Measurements from ENCODE around the gene VAV2. TPM values are rescaled to one million over a fixed set of nuclear protein-coding genes. Genes with fewer than 3 reads are reported as not detected.

The VAV2 gene, protein sequence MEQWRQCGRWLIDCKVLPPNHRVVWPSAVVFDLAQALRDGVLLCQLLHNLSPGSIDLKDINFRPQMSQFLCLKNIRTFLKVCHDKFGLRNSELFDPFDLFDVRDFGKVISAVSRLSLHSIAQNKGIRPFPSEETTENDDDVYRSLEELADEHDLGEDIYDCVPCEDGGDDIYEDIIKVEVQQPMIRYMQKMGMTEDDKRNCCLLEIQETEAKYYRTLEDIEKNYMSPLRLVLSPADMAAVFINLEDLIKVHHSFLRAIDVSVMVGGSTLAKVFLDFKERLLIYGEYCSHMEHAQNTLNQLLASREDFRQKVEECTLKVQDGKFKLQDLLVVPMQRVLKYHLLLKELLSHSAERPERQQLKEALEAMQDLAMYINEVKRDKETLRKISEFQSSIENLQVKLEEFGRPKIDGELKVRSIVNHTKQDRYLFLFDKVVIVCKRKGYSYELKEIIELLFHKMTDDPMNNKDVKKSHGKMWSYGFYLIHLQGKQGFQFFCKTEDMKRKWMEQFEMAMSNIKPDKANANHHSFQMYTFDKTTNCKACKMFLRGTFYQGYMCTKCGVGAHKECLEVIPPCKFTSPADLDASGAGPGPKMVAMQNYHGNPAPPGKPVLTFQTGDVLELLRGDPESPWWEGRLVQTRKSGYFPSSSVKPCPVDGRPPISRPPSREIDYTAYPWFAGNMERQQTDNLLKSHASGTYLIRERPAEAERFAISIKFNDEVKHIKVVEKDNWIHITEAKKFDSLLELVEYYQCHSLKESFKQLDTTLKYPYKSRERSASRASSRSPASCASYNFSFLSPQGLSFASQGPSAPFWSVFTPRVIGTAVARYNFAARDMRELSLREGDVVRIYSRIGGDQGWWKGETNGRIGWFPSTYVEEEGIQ
- total RNA-seq = 9.1 TPM

DNA sequence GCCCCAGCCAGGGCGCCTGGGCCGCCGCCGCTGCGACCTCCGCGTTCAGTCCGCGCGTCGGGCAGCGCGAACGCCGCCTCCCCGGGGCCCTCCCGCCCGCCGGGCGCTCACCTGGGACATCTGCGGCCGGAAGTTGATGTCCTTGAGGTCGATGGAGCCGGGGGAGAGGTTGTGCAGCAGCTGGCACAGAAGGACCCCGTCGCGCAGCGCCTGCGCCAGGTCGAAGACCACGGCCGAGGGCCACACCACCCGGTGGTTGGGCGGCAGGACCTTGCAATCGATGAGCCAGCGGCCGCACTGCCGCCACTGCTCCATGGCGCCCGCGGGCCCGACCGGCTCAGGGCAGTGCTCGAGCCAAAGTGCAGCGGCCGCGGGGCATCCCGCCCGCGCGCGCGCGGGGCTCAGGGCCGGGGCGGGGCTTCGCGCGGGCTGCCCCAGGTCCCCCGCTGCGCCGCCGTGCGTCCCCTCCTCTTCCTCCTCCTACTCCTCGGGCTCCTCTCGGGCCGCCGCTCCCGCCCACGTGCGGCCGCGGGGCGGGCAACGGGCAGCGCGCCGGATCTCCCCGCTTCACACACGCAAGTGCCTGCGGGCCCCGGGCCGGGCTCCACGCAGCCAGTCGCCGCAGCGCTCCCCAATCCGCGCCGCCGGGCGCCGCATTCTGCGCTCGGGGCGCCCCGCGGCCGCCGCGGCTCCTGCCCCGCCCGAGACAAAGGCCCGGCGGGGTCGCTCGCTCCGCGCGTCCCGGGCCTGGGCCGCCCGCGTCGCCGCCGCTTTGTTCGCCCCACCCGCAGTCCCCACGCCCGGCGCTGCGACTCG, at the start of gene VAV2:
TSS of gene VAV2 (minus strand) at position 361 of the 816 bp plus-strand sequence. CDS start at position 315, 46 bp downstream.
- ATAC-seq = peak; percentile 40

DNA sequence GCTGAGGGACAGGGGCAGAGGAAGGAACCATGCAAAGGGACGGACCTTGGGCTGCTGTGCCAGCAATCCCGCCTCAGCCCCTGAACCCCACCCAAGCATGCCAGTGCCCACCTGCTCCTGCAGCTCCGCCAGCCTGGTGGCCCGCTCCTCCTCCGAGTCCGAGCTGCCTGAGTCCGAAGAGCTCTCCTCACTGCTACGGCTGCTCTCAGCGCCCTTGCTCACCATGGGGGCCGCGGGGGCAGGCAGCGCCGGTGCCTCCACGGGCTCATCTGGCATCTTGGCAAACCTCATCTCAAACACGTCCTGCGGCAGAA, 49.5 kb upstream of the VAV2 start:
- no peak for ATAC-seq

DNA sequence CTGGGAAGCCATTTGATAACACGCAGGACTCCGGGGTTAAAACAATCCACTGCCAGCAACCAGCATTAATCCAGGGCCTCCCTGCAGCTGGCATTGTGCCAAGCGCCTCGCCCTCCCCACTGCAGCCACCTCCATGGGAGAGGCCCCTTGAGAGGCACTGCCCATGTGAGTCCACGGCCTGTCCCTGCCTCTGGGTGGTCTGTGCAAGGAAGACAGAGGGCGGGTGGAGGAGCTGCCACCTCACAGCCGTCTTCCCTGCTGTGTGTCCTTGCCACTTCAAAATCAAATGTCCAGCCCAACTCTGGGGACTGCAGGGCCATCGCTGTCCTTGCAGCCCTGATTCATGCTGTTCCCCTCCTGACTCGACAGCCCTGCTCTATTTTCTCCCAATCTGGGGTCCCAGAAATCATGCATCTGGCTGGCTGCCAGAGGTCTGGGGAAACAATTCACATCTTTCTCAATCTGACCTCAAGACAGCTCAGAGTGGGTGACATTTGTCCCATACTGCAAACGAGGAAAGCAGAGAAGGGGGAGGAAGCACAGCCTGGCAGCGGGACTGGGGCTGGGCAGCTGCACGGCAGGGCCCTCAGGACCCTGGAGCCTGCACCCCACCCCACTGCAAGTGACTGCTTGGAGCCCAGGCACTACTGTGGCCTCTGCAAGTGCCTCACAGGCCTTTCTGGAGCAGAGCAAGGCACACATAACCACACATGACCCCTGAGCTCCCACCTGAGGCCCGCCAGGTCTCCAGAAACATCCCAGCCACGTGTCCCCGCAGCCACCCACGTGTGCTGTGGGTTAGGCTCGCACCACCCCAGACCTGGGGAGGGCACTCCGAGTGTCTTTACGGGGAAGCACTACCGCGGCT, 48.9 kb upstream of the VAV2 start:
- peak; percentile 35 for ATAC-seq

DNA sequence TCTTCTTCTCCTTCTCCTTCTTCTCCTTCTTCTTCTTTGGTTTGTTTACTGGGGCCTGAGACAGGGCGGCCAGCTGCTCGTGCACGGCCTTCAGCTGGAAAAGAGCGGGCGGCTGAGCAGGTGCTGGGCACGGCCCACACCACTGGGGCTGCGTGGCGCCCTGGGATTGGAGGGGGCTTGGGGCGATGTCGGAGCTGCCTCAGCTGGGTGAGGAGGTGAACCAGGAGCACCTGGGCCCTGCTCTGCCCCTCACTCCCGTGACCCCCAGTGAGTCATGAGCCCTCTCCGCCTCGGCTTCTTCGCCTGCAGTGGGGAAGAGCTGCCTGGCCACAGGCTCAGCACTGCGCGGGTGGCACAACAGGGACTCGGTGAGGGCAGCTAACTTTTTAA, 48.0 kb upstream of the VAV2 start:
- no peak for ATAC-seq

DNA sequence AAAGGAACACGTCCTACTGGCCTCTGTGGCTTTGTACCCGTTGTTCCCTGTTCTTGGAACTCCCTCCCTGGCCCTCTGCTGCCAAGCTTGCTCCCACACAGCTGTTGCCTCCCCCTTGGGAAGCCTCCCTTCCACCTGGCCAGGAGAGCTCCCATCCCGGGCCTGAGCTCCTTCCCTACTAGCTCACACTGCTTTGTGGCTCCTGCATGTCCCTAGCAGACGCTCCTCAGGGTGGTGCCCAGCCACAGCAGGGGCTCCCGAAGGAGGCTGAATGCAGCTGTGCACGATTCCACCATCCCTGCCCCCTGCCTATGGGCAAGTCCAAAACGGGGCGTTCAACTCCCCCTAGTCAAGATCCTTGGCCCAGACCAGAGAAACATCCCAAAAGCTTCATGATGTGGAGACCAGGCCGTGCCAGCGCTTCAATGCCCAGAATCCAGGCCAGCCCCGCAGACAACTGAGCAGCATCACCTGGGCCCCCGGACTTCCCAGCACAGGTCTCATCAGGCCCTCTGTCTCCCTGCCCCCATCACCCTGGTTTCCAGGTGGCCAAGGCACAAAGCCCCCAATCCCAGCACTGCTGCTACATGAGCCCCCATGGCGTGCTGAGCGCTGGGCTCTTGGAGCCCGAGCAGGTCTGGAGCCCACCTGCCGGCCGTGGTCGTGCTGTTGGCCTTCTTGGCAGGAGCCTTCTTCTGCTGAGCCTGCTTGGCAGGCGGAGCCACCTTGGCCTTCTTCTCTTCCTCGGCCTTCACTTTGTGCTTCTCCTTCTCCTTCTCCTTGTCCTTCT, 47.5 kb upstream of the VAV2 start:
- ATAC-seq = no peak

DNA sequence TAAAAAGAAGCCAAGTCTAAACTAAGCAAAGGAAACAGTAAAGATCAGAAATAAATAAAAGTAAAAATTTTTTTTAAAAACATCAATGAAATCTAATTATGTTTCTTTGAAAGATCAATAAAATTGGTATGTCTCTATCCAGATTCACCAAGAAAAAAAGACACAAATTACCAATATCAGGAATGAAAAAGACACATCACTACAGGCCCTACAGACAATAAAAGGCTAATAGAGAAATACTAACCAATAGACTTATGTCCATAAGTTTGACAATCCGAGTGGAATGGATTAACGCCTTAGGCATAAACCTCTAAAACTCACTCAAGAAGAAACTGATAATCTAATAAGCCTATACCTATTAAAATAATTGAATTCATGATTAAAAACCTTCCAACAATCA, 45.5 kb upstream of the VAV2 start:
- ATAC-seq = no peak

DNA sequence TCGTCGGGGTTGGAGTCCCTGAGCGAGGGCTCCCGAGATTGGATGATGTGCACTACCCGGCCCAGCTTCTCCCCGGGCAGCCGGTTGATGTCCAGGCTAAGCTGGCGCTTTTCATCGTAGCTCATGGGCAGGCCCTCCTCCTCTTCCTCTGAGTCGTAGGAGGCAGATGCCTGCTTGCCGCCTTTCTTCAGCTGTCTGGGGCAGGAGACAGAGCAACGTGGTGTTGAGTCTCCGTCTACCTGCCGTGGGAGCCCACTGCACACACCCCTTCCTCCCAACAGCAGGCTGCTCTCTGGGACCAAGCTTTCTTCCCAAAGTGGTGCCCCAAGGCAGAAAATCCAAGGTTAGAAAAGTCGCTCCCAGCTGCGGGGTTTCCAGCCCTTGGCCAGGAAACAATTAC, 44.0 kb upstream of the VAV2 start:
- no peak for ATAC-seq

DNA sequence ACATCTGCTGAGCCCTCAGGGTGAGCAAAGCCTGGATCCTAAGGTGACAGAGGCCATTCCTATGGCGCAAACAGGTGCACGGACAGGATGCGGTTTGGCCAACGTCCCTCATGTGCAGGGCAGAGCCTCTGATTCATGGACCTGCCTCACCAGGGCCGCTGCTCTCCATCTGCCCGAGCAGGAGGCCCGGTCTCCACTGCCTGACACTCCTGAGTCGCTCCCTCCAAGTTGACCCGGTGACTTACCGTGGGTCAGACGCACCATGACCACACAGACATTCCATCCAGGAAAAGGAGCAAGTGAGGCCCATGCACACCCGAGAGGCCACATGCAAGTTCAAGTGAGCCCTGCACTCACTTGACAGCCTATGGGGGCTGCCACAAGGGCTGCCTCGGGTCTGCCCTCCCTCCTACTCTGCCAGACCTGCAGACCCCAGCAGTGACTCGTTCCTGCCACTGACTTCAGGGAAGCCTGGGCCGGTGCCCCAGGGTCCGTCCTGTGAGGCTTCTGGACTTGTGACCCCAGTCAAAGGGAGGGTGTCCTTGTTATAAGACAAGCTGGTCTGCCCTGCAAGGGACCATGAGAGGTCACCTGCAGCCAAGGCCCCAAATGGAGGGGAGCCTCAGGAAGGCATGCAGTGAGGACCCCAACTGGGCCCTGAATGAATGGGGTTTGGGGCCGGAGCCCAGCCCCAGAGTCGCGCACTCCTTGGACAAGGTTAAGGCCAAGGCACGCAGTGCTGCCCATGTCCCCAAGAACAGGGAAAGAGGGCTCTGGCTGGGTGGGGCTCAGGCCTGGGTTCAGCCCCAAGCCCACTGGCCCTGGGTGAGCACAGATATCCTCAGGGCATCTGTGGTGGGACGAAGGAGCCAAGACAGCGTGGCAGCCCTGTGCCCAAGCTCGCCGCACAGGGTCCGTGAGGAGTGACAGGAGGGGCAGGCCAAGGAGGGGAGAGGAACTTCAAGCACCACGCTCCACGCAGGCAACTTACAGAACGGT, 43.2 kb upstream of the VAV2 start:
- ATAC-seq = peak; percentile 6

DNA sequence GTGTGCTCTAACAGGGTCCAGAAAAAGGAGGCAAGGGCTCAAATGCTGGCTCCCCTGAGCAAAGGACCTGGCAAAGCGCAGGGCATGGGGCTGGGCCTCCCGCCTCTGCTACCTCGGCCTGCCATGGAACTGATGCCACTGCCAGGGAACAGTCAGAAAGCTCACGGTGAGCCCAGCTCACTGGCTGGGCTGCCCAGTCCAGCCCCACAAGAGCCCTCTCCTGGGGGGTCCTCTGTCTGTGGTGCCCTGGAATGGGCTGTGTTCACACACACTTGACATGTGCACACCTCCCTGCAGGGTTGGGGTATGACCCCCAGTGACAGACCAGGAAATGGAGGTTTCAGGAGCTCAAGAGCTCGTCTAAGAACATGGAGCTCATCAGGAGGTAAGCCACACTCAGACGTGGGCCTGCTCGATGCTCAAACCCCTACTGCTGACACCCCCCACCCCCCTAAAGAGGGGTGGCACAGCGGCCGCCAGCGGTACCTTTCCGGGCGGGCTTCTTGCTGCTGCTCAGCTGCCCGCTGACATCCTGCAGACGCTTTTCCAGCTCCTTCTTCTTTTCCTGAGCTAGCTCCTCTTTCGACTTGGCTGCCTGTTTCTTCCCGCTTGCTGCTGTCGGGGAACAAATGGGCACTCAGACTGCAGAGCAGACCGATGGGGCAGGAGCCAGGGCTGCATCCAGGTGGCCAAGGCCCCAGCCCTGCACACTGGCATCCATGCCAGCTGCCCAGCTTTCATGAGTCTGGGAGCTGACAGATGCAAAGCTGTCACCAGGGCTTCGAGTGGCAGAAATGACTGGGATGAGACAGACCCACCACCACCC, 42.3 kb upstream of the VAV2 start:
- ATAC-seq = no peak

DNA sequence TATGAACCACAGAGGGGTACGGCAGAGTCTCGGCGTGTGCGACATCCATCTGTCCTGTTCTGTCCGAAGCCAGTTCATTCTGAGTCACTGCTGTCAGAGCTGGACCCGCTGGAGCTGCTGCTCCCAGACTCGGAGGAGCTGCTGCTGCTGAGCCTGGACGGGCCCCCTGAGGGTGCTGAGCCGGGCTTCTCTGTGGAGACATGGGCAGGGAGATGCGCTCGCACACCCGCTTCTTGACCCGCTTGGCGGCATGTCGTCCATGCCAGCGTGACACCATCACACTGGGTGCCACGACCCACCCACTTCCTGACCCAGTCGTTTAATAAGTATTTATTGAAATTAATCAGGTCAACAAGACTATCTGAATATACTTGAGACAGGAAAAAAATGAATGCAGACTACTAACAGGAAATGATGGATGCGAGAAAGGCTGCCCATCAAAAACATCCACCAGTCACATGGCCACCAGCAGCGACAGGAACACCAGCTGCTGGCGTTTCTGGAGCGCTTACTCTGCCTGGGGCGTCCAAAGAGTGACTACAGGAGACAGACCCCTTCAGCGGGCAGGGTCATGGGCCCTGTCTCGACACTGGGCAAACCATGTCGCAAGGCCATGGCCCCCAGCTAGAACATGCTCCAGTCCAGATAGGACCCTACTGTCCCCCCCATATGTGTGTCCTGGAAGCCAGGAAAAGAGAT, 41.5 kb upstream of the VAV2 start:
- no peak for ATAC-seq

DNA sequence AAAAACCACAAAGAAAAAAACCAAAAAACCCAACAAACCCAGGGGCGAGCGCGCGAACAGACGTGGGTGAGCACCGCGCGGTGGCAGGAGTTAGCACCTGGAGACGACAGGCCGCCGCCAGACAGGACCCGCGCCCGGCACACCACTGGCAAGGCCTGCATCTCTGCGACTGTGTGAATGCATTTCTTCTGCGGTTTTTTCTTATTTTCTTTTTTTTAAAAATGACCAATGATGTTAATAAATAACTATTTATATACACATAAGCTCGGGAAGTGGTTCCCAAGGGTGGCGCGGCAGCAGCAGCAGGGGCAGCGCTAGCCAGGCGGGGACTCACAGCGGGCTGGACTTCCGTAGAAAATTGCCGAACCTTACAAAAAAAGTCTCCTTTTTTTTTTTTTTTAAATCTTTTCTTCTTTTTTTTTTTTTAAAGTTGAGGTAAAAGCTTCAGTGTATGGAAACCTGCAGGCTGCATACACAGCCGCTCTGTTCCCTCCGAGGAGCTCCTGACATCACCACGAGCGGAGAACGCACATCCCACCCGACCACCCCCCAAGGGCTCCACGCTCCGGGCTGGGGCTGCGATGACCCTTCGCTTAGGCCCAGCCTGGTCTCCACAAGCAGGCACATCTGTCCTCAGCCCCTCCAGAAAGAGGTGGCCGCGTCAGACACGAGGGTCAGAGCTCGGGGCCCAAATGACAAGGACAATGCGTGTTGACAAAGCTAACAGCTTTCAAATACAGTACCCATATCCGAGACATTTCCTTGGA, 40.5 kb upstream of the VAV2 start:
- ATAC-seq = no peak

DNA sequence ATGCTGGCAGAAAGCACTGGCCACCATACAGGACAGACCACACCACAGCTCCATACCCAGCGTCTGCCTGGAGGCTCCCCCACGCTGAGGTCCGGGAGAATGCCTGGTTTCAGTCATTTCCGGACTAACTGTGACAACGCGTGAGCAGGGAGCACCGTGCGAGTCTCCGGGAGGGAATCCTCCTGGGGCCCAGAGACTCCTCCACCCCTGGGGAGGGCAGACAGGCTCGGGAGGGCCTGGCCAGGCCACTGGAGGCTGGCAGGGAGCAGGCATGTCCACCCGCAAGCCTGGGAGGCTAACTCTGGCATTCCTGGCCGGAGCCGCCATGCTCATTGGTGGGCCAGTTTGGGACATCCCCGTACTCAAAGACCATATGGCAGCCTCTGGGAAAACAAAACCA, 39.7 kb upstream of the VAV2 start:
- no peak for ATAC-seq

DNA sequence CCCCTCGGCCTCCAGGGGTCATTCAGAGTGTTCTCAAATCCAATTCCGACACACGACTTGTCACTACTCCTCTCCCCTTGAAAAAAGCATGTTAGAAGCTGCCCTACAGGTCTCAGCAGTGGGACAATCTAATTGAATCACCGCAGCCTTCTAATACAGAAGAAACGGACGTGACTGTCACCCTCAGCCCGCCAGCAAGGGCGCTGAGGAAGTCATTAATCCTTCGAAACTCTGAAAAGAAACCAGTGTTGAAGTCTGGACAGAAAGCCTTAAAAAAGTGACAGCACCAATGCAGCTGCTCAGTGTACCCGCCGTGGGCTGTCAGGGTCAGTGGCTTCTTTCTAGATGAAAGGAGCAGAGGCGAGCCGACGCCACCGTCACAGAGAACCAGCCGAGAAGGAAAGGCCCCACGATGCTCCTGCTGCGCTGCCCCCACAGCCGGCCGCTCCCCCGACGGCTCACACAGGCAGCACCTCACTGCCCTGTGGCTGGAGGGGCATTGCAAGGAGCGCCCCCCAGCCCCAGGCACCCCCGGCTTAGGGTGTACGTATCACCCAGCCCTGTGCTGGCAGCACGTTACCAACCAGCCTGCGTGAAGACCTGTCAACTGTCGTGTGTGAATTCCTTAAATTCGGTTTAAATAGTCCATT, 38.8 kb upstream of the VAV2 start:
- no peak for ATAC-seq

DNA sequence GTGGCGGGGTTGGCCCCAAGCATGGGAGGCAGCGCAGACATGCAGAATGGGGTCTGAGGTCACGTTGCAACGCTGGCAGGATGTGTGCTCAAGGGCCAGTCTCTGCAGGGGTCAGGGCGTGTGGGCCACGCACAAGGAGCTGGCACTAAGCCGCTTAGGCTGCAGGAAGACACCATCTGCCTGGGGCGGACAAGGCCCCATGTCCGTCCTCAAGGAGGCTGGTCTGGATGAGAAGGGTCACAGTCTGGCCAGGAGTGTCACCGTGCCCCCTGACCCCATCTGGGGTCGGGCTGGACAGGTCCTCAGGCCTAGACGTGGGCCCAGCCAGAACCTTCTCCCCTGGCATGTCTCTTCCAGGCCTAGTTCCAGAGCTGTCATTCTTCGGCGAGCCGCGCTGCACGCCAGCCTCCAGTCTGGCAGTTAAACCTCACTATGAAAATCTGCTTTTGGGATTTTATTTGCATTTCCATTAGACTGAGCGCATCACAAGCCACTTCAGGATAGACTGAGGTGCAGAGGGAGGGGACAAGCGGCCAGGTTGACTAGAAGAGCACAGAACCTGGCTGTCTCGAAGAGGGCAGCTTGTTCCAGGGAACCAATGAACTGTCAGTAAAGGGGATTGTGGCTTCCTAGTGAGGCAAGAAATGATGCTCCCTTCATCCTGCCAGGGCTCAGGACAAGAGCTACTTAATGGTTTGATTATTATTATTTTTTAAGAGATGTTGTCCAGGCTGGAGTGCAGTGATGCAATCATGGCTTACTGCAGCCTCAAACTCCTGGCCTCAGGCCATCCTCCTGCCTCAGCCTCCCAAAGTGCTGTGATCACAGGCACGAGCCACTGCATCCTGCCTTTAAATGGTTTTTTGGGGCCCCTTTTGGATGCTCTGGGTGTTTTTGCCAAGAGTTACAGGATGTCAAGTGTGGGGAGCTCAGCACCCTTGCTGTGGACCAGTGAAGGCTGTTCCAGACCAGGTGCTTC, 37.4 kb upstream of the VAV2 start:
- no peak for ATAC-seq

DNA sequence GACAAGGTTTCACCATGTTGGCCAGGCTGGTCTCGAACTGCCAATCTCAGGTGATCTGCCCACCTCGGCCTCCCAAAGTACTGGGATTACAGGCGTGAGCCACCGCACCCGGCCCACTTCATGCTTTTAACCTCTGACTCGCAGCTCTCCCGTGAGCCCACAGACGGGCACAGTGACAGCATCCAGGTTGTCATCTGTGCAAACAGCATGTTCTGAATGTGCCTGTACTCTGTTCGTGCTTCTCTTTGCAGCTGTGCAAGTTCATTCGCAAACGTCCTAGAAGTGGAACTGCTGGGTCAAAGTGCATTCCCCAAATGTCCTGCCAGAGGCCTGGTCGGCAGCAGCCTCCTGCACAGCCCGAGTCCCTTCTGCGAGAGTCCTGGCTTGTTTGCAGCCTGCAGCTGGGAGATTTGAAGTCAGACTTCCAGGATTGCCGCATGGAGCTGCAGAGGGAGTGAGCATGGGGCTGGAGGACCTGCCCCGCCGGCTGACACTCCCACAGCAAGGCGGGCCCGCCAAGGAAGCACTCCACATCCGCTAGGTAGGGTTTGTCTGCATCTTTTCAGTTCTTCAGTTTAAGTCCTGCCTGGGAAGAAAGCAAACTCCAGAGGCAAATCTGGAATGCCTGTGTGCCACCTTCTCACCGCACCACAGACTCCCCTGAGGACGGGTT, 36.6 kb upstream of the VAV2 start:
- no peak for ATAC-seq

Data from esophagus mucosa (tissue), 1 donor.